GM12878 (cell line): ENCODE measurements around the gene ERLEC1. TPM values are rescaled to one million over a fixed set of nuclear protein-coding genes. Genes with fewer than 3 reads are reported as not detected.

ENCODE experiments used
- ATAC-seq: fragments of 200-7000 bp; cut with Tn5 transposase; 3 replicates; pipeline ENCODE4 v1.9.1; 2020; ENCODE audit warnings: mild to moderate bottlenecking, moderate library complexity
- BruUV-seq: library from RNA; stranded (reverse); fragments of 400-500 nt; replicated peaks from 2 replicates; lab custom pipeline; 2021; lab: Mats Ljungman, UMichigan
- CTCF ChIA-PET: fragments of 300-600 bp; sonication (Branson Sonifier 250); formaldehyde crosslinking; extraction: SDS; loops from one replicate; lab custom pipeline; 2021; ENCODE audit warnings: inconsistent platforms; lab: Yijun Ruan, JAX
- POLR2A ChIA-PET: fragments of 350-600 bp; formaldehyde crosslinking; extraction: SDS; loops from one replicate; lab custom pipeline; 2021; ENCODE audit warnings: inconsistent platforms; lab: Charles Lee
- RAD21 ChIA-PET: fragments of 300-600 bp; sonication (Branson Sonifier 250); formaldehyde crosslinking; loops from one replicate; lab custom pipeline; 2023; ENCODE audit warnings: antibody characterized with exemption; ENCODE audit not compliant: unreplicated experiment; lab: Charles Lee
- SMC1A ChIA-PET: fragments of 300-600 bp; sonication (Branson Sonifier 250); formaldehyde crosslinking; loops from one replicate; lab custom pipeline; 2023; ENCODE audit not compliant: unreplicated experiment, uncharacterized antibody; lab: Charles Lee
- DNase-seq: peaks from one replicate; pipeline ENCODE4 v3.0.0-alpha.2; 2011; ENCODE audit warnings: low read depth, low spot score
- FAIRE-seq: peaks from 3 replicates; lab custom pipeline; 2011; peaks lifted over from hg19 to GRCh38; lab: Jason Lieb, UNC
- H2AFZ ChIP-seq: 2 replicates; pipeline ENCODE4 v1.6.0; 2011; ENCODE audit warnings: low read depth, low read length, control low read depth; ENCODE audit not compliant: control insufficient read depth
- H3K27ac ChIP-seq: 2 replicates; pipeline ENCODE4 v1.5.1; 2011; ENCODE audit warnings: control low read depth; ENCODE audit not compliant: control insufficient read depth, insufficient read depth
- H3K27me3 ChIP-seq, 2 experiments: replicated peaks in 1 of 2; 2 replicates each; pipeline versions ENCODE4 v1.6.0 to v1.6.1; 2011; ENCODE audit warnings: low read length in 1 of 2; ENCODE audit not compliant: control insufficient read depth in 2 of 2, insufficient read depth in 2 of 2
- H3K36me3 ChIP-seq, 2 experiments: 2 replicates each; pipeline ENCODE4 v1.5.1; 2011; ENCODE audit warnings: low read length in 1 of 2; ENCODE audit not compliant: control insufficient read depth in 2 of 2, insufficient read depth in 2 of 2
- H3K4me1 ChIP-seq: 2 replicates; pipeline ENCODE4 v1.6.1; 2011; ENCODE audit warnings: mild to moderate bottlenecking, low read length, moderate library complexity, mixed read lengths; ENCODE audit not compliant: control insufficient read depth, insufficient read depth
- H3K4me2 ChIP-seq: 2 replicates; pipeline ENCODE4 v1.6.0; 2011; ENCODE audit warnings: control low read depth; ENCODE audit not compliant: control insufficient read depth, insufficient read depth
- H3K4me3 ChIP-seq: fragments of 200-600 bp; sonication (generic); 2 replicates; pipeline ENCODE4 v1.5.1; 2016
- H3K79me2 ChIP-seq: 2 replicates; pipeline ENCODE4 v1.6.0; 2011; ENCODE audit warnings: low read length; ENCODE audit not compliant: control insufficient read depth, insufficient read depth
- H3K9ac ChIP-seq: 2 replicates; pipeline ENCODE4 v1.8.0; 2011; ENCODE audit warnings: low read length, control low read depth, mixed read lengths; ENCODE audit not compliant: control insufficient read depth, insufficient read depth
- H3K9me3 ChIP-seq: replicated peaks from 3 replicates; pipeline ENCODE4 v1.5.1; 2011; ENCODE audit warnings: mild to moderate bottlenecking, low read length; ENCODE audit not compliant: control insufficient read depth, insufficient read depth
- H4K20me1 ChIP-seq: 2 replicates; pipeline ENCODE4 v1.6.0; 2011; ENCODE audit not compliant: control insufficient read depth, insufficient read depth
- ESRRA ChIP-seq: IDR thresholded peaks from 2 replicates; pipeline ENCODE4 v1.6.1; 2012; ENCODE audit warnings: mild to moderate bottlenecking, low read length, improper control_type of control experiment
- HDAC6 ChIP-seq: fragments of 200-600 bp; sonication (generic); IDR thresholded peaks from one replicate; pipeline ENCODE4 v1.8.0; 2017; ENCODE audit warnings: antibody characterized with exemption; ENCODE audit not compliant: unreplicated experiment
- POU2F2 ChIP-seq: IDR thresholded peaks from 3 replicates; pipeline ENCODE4 v1.6.1; 2011; ENCODE audit warnings: low read depth, mild to moderate bottlenecking, low read length, borderline replicate concordance
- RB1 ChIP-seq: fragments of 450-650 bp; formaldehyde crosslinking; IDR thresholded peaks from 2 replicates; pipeline ENCODE4 v1.6.1; 2017; ENCODE audit warnings: mild to moderate bottlenecking, borderline replicate concordance
- RELA ChIP-seq: fragments of 450-650 bp; IDR thresholded peaks from 2 replicates; pipeline ENCODE4 v1.8.0; 2014; ENCODE audit warnings: borderline replicate concordance; ENCODE audit not compliant: partially characterized antibody
- TCF3 ChIP-seq: IDR thresholded peaks from 2 replicates; pipeline ENCODE4 v1.6.1; 2012; ENCODE audit warnings: low read depth, mild to moderate bottlenecking, low read length, borderline replicate concordance; ENCODE audit not compliant: insufficient read depth
- YY1 ChIP-seq: IDR thresholded peaks from 2 replicates; pipeline ENCODE4 v1.6.1; 2011; ENCODE audit warnings: low read depth, mild to moderate bottlenecking, low read length
- ZSCAN29 ChIP-seq: fragments of 450-650 bp; IDR thresholded peaks from 2 replicates; pipeline ENCODE4 v1.6.1; 2017; ENCODE audit warnings: mild to moderate bottlenecking, moderate library complexity
- WGBS: methylation state at CpG from one replicate; pipeline ENCODE4 v1.1.6; 2016; ENCODE audit warnings: low lambda C conversion rate; ENCODE audit not compliant: insufficient replicate concordance, insufficient coverage; ENCODE audit errors: missing lambda C conversion rate; 5-methylcytosine and 5-hydroxymethylcytosine counted together
- in situ Hi-C: fragments of 300-500 bp; cut with MboI; formaldehyde crosslinking; loops from 9 replicates; pipeline ENCODE4 v1.14.3; 2018; ENCODE audit warnings: mixed read lengths
- intact Hi-C: fragments of 100-400 bp; cut with micrococcal nuclease; formaldehyde crosslinking; loops from one replicate; pipeline ENCODE4 v1.14.2; 2022; ENCODE audit not compliant: unreplicated experiment
- polyA plus RNA-seq, 11 experiments: library from polyadenylated mRNA; depleted of rRNA in 4 of 11; unstranded in 6 of 11; stranded (reverse) in 5 of 11; fragments of >200 nt; fragmentation: Nextera tagmentation in 4 of 11; fragmentation: Illumina TruSeq in 1 of 11; extraction: Ambion mirVana in 4 of 11; extraction: Trizol in 1 of 11; gene quantifications; 1 replicate in 1 of 11; 2 replicates in 10 of 11; pipeline versions ENCODE4 v1.2.1 to v1.2.3, GENCODE V29; 2011 to 2016; ENCODE audit warnings: inconsistent platforms in 2 of 11, missing spikeins in 2 of 11, low read depth in 1 of 11
- total RNA-seq, 4 experiments: library from RNA; depleted of rRNA in 3 of 4; stranded (reverse); fragments of >200 nt in 3 of 4; fragmentation: Illumina TruSeq in 1 of 4; extraction: Trizol in 1 of 4; gene quantifications; 2 replicates each; pipeline versions ENCODE4 v1.2.1 to v1.2.3, GENCODE V29; 2013 to 2021
- TF ChIP-seq, protein P1 (sequence below): fragments of 450-650 bp; IDR thresholded peaks from 2 replicates; pipeline ENCODE4 v1.6.1; 2017; ENCODE audit warnings: mild to moderate bottlenecking, moderate library complexity

Gene ERLEC1
- total and polyA plus RNA-seq, 10 of the 15 experiments (the other 5 are each of a cell fraction or from before 2014, with no cell fraction given): 14.1 to 52.2 (median 30.0) TPM

- POLR2A ChIA-PET: no interaction called here
- intact Hi-C loops: no loop called here
- BruUV-seq: no TSS peak
- Histone ChIP-seq H3K27ac (peak overlapping the region; percentile 72), H3K79me2 (no peaks in the 10 kb centered on the region; the same call in 1 of the 2 replicates), H3K4me1 (peaks cover 22% of the 10 kb centered on the region; the same call in 1 of the 2 replicates), H3K27me3 (no peaks in the 10 kb centered on the region), H3K4me2 (peak overlapping the region; percentile 59; the same call in 1 of the 2 replicates), H4K20me1 (no peaks in the 10 kb centered on the region), H3K9me3 (no peaks in the 10 kb centered on the region), H2AFZ (no peak overlapping the region), H3K9ac (no peak overlapping the region; the same call in 1 of the 2 replicates), H3K36me3 (peaks cover 0 to 5% of the 10 kb centered on the region in 2 experiments; a peak in 1 of 4 replicates), H3K4me3 (no peak overlapping the region)
- no peak for DNase-seq
- SMC1A ChIA-PET: interaction anchor here (1.0 to 3.0 kb wide), 3 partner anchors 9 to 31 kb away, joined by 3 to 14 read pairs (median 5); partner anchors contain the start of gene CHAC2
- in situ Hi-C loops: no loop called here
- no peak for FAIRE-seq
- no peak for TF ChIP-seq TCF3
- TF ChIP-seq, protein P1, sequence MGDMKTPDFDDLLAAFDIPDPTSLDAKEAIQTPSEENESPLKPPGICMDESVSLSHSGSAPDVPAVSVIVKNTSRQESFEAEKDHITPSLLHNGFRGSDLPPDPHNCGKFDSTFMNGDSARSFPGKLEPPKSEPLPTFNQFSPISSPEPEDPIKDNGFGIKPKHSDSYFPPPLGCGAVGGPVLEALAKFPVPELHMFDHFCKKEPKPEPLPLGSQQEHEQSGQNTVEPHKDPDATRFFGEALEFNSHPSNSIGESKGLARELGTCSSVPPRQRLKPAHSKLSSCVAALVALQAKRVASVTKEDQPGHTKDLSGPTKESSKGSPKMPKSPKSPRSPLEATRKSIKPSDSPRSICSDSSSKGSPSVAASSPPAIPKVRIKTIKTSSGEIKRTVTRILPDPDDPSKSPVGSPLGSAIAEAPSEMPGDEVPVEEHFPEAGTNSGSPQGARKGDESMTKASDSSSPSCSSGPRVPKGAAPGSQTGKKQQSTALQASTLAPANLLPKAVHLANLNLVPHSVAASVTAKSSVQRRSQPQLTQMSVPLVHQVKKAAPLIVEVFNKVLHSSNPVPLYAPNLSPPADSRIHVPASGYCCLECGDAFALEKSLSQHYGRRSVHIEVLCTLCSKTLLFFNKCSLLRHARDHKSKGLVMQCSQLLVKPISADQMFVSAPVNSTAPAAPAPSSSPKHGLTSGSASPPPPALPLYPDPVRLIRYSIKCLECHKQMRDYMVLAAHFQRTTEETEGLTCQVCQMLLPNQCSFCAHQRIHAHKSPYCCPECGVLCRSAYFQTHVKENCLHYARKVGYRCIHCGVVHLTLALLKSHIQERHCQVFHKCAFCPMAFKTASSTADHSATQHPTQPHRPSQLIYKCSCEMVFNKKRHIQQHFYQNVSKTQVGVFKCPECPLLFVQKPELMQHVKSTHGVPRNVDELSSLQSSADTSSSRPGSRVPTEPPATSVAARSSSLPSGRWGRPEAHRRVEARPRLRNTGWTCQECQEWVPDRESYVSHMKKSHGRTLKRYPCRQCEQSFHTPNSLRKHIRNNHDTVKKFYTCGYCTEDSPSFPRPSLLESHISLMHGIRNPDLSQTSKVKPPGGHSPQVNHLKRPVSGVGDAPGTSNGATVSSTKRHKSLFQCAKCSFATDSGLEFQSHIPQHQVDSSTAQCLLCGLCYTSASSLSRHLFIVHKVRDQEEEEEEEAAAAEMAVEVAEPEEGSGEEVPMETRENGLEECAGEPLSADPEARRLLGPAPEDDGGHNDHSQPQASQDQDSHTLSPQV: no peak
- TF ChIP-seq YY1: no peak
- TF ChIP-seq HDAC6: no peak
- no peak for TF ChIP-seq RELA
- no peak for TF ChIP-seq ZSCAN29
- TF ChIP-seq POU2F2: no peak
- no peak for TF ChIP-seq ESRRA
- no peak for TF ChIP-seq RB1
- WGBS: 90% methylated on average over 4 of the region's 4 CpGs
- no peak; the same call in 2 of the 3 replicates for ATAC-seq
- RAD21 ChIA-PET: no interaction called here
- CTCF ChIA-PET: interaction anchor here (1.2 kb wide), 1 partner anchor 10 kb away, joined by 4 read pairs; no protein-coding TSS in a partner anchor
These were observed 34.5 kb upstream of the ERLEC1 start for GRCh38 chr2:53752385-53752784.
